HG03571 (cell line): Measurements from ENCODE around the gene LGI4.
"Not testable (repeated sequence)": the region's sequence is repeated elsewhere in the genome, so short reads cannot be mapped to it uniquely, and the experiment has no call there.

Experiments
- ATAC-seq: cut with Tn5 transposase; IDR thresholded peaks from one replicate; pipeline ENCODE4 v1.9.1; 2021; ENCODE audit not compliant: unreplicated experiment

Gene LGI4

DNA sequence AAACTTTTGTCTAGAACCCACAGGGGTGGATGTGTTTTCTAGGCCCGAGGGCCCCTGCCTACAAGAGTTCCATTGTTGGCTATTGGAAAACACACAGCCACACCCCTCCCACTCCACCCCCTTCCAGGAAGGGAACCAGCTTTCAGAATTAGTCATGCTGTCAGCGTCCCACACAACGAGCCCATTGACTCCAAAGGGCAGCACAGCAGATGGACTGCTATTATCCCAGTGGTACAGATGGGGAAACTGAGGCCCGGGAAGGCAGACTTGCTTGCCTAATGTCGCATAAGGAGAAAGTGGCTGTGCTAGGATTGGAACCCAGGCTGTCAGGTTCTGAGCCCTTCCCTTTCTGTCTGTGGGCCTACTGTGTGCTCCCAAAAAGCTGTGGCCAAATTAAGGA, 27.3 kb downstream of the LGI4 start:
- ATAC-seq, result no peak

DNA sequence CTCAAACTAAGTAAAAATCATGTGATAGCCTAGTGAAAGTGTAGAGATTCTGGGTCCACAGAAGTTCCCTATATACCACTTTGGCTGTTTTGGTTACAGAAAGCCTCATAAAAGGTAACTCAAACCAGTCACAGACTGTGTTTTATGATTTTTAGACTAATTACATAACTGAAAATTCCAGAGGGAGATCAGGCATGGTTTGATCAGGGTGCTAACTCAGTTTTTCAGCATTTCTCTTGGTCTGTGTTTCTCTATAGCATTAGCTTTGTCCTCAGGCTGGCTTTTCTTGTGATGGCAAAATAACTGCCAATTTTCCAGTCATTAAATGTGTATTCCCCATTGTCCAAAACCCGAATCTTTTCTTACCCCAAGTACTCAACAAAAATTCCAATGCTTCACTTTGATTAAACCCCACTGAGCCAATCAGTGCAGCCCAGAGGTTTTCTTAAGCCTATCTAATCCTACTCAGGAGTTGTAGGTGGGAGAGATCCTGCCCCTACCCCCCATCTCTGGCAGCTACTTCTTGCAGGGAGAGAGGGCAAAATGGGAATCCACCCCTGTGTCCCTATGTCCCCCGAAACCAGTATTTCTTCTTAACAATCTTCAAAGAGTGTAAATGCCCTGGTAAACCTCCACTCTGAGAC, 27.8 kb downstream of the LGI4 start:
- no peak for ATAC-seq

DNA sequence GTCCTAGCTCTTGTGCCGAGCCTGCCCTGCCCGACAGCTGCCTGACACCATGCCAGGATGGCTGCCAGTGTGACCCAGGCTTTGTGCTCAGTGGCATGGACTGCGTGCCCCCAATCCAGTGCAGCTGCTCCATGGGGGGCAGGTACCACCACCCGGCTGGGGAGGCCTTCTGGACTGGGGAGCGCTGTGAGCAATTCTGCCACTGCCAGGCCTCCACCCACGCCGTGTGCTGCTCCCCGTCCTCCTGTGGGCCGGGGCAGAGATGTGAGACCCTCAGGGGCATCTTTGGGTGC, 28.6 kb downstream of the LGI4 start:
- ATAC-seq, result no peak

DNA sequence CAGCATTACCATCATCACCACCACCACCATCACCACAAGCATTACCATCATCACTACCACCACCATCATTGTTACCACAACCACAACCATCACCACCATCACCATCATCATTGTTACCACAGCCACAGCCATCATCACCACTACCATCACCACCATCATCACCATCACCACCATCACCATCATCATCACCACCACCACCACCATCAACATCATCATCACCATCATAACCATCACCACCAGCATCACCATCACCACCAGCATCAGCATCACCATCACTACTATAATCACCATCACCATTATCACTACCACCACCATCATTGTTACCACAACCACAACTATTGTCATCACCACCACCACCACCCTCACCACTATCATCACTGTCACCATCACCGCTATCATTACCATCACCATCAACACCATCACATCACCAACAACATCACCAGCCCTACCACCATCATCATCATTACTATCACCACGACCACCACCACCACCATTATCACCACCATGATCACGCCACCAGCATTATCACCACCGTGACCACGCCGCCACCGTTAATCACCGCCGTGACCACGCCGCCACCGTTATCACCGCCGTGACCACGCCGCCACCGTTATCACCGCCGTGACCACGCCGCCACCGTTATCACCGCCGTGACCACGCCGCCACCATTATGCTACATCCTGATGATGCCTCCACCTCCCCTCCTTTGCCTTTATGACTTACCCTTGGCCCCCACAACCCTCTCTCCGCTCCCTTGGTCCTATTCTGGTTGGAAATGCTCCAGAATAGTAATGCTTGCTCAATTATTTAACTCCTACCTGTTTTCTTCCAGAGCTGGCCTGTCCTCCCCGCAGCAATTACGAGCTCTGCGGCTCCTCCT, 29.2 kb downstream of the LGI4 start:
- no peak for ATAC-seq

DNA sequence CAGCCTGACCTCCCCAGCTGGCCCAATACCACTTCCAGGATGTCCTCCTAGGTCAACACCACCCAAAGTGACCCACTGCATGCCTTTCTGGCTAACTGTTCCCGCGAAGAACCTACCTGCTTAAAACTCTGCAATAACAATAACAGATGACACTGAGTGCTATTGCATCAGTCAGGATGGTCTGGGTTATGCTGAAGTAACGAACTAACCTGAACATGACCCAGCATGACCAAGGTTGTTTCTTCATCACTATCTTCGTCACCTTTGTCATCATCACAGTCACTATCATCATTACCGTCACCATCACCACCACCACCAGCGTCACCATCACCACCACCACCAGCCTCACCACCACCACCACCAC, 29.8 kb downstream of the LGI4 start:
- ATAC-seq, result no peak

DNA sequence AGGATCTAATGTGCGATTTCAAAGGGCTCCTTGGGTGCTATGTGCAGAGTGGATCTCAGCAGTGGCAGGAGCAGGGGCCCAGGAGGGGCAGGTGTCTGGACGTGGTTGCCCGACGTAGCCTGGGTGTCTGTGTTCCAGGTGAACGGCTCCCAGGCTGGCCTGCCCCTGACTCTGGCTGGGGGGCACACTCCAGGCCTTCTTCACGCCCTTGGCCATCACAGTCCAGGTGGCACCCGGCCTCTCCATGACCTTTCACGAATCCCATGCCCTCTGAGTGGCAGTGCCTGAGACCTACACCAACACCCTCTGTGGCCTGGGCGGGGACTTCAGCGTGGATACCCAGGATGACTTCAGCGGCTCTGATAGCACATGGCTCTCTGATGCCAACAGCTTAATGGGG, 30.5 kb downstream of the LGI4 start:
- no peak for ATAC-seq

DNA sequence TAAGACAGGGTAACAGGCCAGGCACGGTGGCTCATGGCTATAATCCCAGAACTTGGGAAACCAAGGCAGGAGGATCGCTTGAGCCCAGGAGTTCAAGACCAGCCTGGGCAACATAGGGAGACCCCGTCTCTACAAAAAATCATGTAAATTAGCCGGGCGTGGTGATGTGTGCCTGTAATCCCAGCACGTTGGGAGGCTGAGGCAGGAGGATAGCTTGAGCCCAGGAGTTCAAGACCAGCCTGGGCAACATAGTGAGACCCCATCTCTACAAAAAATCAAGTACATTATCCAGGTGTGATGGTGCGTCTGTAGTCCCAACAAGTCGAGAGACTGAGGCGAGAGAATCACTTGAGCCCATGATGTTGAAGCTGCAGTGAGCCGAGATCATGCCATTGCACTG, 31.2 kb downstream of the LGI4 start:
- not testable (repeated sequence) for ATAC-seq

DNA sequence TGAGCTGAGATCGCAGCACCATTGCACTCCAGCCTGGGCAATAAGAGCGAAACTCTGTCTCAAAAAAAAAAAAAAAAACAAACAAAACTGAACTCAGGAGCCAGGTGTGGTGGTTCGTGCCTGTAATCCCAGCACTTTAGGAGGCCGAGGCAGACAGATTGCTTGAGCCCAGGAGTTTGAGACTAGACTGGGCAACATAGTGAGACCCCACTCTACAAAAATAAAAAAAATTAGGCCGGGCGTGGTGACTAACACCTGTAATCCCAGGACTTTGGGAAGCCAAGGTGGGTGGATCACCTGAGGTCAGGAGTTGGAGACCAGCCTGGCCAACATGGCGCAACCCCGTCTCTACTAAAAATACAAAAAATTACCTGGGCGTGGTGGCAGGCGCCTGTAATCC, 32.9 kb downstream of the LGI4 start:
- not testable (repeated sequence) for ATAC-seq

DNA sequence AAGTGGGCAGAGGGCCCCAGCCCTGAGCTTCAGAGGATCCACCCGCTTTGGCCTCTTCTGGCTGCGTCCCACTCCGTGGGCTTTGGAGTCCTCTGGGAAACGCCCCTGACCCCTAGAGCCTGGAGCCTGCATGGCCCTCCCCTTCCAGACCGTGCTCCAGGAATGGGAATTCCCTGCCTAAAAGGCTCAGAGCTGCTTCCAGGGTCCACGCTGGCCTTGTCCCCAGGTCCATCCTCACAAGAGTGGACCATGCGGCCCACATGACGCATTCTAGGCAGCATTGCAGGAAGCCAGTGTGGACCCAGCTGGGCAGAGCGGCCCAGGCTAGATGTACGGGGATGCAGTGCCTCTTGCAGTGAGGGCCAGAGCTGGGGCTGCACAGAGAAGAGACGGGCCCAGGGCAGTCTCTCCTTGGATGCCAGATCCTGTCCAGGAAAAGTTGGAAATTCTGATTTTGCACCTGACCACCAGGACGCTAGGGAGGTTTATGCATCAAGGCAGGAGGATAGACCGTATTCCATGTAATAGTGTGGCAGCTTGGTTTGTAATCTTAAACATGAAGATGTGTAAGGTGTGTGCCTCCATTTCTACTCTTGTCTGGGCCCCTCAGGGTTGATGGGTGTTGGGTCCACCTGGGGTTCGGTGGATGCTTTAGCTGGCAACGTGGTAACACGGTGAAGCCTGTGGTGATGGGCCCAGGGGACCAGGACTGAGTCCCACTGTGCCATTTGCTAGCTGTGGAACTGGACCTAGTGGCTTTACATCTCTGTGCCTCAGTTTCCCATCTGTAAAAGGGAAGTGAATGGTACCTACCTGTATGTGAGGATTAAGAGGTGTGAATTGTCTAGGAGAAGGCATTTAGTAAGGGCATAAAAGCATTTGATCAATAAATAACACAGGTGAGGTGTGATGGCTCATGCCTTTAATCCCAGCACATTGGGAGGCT, 34.0 kb downstream of the LGI4 start:
- no peak for ATAC-seq

DNA sequence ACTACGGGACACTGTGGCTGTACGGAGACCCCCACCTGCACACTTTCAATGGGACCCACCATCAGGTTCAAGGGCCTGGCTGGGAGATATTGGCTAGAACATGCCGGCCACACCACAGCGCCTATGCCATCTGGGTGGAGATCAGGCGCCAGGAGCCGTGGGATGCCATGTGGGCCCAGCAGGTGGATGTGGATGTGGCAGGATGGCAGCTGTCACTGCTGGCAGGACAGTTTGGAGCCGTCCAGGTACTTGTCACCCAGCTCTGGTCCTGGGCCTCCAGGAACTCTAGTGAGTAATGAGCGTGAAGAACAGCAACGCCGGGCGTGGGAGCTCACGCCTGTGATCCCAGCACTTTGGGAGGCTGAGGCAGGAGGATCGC, 35.0 kb downstream of the LGI4 start:
- no peak for ATAC-seq

DNA sequence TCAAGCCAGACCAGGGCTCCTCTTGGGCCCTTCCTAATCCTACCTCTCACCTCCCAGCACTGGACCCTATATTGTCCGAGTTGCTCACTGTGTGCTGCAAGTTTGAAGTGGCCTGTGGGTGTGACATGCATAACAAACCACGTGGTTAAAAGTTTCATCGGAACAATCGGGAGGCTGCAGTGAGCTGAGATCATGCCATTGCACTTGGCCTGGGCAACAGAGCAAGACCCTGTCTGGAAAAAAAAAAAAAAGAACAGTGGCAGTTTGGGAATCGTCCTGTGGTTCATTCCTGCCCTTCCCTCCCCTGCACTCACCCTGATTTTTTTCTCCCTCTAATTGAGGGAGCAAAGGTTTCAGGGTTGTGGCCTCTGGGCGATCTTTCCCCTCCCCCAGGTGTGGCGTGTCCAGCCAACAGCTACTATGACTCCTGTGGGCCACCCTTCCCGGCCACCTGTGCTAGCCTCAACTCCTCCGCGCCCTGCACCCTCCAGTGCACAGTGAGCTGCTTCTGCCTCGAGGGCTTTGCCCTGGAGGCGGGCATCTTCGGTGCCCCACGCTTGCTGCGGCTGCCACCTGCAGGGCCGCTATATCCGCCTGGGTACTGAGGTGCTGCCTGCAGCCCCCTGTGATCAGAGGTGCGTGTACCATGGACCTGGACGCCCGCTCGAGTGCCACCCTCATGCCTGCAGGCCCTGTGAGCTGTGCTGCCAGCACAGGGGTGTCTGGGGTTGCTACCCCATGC, 35.5 kb downstream of the LGI4 start:
- ATAC-seq, result no peak

DNA sequence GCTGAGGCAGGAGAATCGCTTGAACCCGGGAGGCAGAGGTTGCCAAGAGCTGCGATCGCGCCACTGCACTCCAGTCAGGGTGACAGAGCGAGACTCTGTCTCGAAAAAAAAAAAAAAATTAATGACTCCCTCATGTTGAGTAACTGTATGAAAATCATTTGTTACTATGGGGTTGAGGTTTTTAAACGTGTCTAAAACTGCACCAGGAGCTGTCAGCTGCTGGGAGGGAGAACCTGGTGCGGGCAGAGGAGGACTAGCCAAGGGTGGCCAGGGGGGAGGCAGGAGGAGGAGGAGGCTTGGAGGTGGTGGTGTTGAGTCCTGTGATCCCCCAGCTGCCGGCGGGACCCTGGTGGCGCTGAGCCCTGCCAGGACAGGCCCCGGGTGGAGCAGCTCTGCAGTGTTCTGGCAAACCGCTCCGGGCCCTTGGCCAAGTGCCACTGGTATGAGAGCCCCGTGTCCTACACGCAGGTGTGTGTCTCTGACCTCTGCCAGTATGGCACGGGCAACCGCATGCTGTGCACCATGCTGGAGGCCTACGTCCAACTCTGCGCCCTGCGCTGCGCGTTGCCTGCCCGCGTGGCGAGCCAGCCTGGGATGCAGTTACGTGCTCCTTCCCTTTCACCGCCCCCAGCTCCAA, 36.3 kb downstream of the LGI4 start:
- ATAC-seq, result no peak

DNA sequence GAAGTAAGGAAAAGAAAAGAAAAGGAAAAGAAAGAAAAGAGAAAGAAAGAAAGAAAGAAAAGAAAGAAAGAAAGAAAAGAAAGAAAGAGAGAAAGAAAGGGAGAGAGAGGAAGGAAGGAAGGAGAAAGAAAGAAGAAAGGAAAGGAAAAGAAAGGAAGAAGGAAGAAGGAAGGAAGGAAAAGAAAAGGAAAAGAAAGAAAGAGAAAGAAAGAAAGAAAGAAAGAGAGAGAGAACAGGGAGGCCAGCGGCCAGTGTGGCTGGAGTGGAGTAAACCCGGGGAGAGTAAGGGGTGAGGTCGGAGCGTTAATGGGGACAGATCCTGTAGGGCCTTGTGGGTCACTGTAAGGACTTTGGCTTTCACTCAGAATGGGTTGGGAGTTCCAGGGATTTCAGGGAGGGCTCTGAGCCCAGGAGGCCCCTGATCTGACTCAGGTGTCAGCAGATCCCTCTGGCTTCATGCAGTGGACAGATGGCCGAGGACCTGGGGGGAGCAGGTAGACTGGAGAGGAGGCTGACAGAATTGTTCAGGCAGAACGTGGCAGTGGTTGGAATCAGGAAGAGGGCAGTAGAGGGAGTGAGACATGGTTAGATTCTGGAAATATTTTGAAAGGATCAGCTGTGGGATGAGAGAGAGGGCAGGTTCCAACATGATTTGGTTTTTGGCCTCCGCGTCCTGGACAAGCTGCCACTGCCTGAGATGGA, 39.0 kb downstream of the LGI4 start:
- no peak for ATAC-seq

DNA sequence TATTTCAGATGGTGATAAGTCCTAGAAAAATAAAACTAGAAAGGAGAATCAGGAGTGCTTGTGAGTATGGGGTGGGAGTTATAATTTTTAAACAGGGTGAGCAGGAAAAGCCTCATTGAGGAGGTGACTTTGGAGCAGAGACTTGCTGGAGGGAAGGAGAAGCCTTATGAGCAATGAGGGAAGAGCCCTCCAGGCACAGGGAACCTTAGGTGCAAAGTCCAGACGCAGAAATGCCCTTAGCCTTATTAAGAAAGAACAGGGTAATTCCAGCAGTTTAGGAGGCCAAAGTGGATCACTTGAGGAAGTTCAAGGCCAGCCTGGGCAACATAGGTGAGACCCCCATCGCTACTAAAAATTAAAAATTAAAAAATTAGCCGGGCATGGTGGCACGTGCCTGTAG, 40.2 kb downstream of the LGI4 start:
- ATAC-seq, result no peak

DNA sequence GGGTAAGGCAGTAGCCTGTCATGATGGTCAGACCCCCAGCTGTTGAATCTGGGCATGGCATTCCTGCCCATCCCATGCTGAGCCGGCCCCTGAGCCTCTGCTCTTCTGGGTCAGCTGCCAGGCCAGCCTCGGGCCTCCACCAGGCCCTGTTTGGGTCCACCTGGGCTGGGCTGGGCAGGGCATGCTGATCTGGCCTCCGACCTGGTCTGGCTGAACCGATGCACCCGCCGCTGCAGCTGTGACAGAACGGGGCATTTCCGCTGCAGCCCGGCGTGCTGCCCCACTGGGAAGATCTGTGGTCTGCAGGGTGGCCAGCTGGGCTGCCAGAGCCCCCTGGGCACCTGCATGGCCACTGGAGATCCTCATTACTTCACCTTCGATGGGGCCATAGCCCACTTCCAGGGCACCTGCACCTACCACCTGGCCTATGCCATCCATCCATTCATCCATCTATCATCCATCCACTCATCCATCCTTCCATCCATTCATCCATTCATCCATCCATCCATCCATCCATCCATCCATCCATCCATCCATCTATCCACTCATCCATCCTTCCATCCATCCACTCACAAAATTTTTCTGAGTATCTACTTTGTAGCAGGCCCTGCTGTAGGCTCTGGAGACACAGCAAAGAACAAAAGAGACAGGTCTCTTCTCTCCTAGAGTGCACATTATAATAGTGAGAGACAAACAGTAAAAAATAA, 40.8 kb downstream of the LGI4 start:
- no peak for ATAC-seq

DNA sequence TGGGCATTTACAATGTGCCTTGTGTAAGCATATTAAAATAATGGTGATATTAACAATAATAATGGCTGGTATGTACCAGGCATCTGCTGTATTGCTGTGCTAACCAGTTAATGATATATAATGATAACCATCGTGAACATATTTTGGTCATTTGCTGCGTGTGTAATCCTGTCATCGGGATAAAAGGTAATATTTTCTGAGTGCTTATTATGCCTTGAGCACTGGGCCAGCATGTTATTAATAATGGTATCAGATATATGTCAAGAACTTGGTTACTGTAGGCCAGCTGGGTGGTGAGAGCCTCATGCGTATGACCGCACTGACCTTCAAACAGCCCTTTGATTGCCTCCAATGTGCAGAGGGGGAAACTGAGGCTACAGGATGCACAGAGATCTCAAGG, 41.4 kb downstream of the LGI4 start:
- ATAC-seq, result no peak

DNA sequence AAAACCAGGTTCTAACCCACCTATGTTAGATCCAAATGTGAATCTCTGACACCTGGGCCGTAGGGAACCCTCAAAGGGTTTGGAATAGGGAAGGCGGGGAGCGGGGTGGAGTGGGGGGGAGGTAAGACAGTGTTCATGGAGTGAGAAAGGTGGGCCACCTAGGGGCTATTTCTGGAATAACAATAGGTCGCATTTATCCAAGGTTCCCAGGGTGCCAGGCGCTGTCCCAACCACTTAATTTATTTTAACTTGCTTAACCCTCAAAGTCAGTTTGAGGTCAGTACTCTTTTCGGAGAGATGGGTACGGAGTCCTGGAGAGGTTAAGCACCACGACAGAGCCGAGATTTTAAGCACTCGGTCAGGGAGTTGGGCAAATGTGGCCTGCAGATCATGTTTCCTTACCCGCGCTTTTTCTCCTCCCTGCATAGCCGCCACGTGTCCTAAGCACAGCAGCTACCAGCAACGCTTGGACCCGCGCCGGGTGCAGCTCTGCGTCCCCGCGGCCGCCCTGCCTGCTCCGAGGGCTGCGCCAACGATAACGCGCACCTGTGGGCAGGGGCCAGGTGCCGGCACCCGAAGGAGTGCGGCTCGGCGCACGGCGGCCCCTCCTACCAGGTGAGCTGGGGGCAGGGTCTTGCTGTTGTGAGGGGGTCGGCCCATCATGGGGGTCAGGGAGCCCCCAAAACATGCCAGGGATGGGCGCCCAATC, 44.2 kb downstream of the LGI4 start:
- ATAC-seq, result no peak

DNA sequence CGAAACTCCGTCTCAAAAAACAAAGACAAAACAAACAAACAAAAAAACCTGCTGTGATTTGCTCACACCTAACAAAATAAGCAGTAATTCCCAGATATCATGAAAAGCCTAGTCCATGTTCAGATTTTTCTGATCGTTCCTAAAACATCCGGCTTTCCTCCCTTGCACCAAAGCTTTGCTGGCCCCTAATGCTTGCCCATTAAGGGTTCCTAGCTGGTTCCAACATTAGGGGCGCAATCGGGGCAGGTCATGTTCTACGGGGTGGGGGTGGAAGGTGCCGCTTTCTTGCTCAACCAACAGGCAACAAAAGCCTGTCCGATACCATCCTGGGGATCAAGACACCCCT, 44.7 kb downstream of the LGI4 start:
- ATAC-seq, result no peak

DNA sequence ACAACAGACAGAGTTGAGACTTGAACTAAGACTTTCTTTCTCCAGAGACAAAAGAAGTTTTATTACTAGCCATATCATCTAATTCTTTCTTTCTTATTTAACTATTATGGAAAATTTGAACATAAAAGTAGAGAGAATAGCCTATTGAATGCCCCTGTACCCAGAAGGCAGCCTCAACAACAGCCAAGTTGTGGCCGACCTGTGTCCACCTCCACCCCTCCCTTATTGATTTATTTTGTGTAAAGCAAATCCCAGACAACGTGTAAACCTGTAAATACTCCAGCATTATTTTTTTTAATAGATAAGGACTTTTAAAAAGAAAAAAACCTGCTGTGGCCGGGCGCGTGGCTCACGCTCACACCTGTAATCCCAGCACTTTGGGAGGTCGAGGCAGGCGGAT, 45.3 kb downstream of the LGI4 start:
- ATAC-seq, result no peak
